ENCODE measurements around the gene EIF2D.

EIF2D gene

DNA sequence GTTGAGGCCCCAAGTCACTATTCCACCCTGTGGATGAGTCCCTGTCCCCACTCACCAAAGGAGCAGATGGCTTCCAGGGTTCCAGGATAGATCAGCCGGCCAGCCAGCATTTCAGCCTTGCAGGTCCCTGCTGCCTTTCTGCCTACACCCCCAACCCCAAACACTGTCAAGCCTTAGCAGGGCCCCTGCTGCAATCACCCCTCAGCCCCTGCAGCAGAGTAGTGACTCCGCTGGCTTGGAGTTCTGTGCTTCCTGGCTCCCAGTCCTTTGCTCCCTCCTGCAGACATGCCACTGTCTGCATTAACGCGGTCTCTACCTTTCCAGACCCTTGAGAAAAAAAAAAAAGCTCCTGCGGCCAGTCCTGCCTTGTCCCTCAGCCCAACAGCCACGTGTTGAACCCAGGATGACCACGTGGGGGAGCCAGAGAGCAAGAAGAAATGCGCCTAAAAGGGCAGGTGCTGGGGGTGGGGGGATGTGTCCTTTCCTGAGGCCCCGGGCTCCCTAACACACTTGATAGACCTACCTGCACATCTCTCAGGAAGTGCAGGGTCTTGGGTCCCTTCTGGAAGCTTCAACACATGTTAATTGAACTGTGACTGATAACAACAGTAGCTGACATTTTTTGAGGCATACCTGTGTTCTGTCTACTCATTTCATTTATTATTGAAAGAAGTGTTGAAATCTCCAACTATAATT is 67.6 kb downstream of the EIF2D start:
- Mint-ChIP-seq H3K4me1 (ENCODE audit: low read depth) (peaks cover 16% of the 10 kb centered on the region), H3K9me3 (no peaks in the 10 kb centered on the region), H3K27ac (peak overlapping the region; percentile 52), H3K4me3 (no peak overlapping the region), H3K27me3 (ENCODE audit: low read depth) (no peaks in the 10 kb centered on the region), H3K36me3 (ENCODE audit: low read depth) (peaks cover 3% of the 10 kb centered on the region)

All from T-helper 1 cell treated with Interleukin-12 subunit alpha and Interleukin-12 subunit beta and Interleukin-4 antibody, amounts not matched to agents 30 μg/mL and 1 μg/mL, for 36 hours (primary cell).